ENCODE measurements around the gene KCNIP4.

GRCh38 chr4:20679951-20680350 lies 1268.6 kb downstream of the KCNIP4 start:
- TF ChIP-seq, protein P1, sequence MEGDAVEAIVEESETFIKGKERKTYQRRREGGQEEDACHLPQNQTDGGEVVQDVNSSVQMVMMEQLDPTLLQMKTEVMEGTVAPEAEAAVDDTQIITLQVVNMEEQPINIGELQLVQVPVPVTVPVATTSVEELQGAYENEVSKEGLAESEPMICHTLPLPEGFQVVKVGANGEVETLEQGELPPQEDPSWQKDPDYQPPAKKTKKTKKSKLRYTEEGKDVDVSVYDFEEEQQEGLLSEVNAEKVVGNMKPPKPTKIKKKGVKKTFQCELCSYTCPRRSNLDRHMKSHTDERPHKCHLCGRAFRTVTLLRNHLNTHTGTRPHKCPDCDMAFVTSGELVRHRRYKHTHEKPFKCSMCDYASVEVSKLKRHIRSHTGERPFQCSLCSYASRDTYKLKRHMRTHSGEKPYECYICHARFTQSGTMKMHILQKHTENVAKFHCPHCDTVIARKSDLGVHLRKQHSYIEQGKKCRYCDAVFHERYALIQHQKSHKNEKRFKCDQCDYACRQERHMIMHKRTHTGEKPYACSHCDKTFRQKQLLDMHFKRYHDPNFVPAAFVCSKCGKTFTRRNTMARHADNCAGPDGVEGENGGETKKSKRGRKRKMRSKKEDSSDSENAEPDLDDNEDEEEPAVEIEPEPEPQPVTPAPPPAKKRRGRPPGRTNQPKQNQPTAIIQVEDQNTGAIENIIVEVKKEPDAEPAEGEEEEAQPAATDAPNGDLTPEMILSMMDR (IDR thresholded peaks at IDR 0.05): no peak
- no peak for TF ChIP-seq POLR2A (IDR thresholded peaks at IDR 0.05)
